K562 (cell line): ENCODE results near the gene DNMT1. TPM values are rescaled to one million over a fixed set of nuclear protein-coding genes. Genes with fewer than 3 reads are reported as not detected.
A peak's percentile ranks its signal among the peaks of the same experiment; 100 is the strongest.

ENCODE experiments used
- BMI1 ChIP-seq: fragments of 150-350 bp; IDR thresholded peaks from 2 replicates; pipeline ENCODE4 v1.6.1; 2014; ENCODE audit warnings: low read length
- E4F1 ChIP-seq: fragments of 250-450 bp; sonication (Bioruptor Pico); IDR thresholded peaks from 2 replicates; pipeline ENCODE4 v1.5.0; 2021; ENCODE audit warnings: mild to moderate bottlenecking, borderline replicate concordance
- FOXP1 ChIP-seq: sonication (generic); formaldehyde crosslinking; IDR thresholded peaks from 2 replicates; pipeline ENCODE4 v1.8.0; 2022; ENCODE audit warnings: mild to moderate bottlenecking, missing genetic modification reagents
- FOXP4 ChIP-seq: sonication (generic); formaldehyde crosslinking; IDR thresholded peaks from 2 replicates; pipeline ENCODE4 v1.8.0; 2022; ENCODE audit warnings: mild to moderate bottlenecking, missing genetic modification reagents, borderline replicate concordance
- HNRNPH1 ChIP-seq: fragments of 200-400 bp; formaldehyde crosslinking; optimal IDR thresholded peaks from 2 replicates; pipeline ENCODE3; 2017; ENCODE audit warnings: low read depth, mild to moderate bottlenecking, low read length, moderate library complexity
- IFI16 ChIP-seq: fragments of 250-450 bp; sonication (Bioruptor Pico); IDR thresholded peaks from 2 replicates; pipeline ENCODE4 v2.1.2; 2022; ENCODE audit warnings: mild to moderate bottlenecking, inconsistent platforms
- KDM5B ChIP-seq: fragments of 200-600 bp; sonication (generic); IDR thresholded peaks from 2 replicates; pipeline ENCODE4 v1.6.1; 2012; ENCODE audit warnings: low read depth, mild to moderate bottlenecking, moderate library complexity, low read length, control low read depth, inconsistent platforms; ENCODE audit not compliant: insufficient replicate concordance
- KHSRP ChIP-seq: fragments of 450-650 bp; IDR thresholded peaks from 2 replicates; pipeline ENCODE4 v1.6.1; 2017
- MBD2 ChIP-seq: sonication (generic); IDR thresholded peaks from 2 replicates; pipeline ENCODE4 v1.6.1; 2016; ENCODE audit warnings: low read depth, borderline replicate concordance
- POLR2AphosphoS5 ChIP-seq: IDR thresholded peaks from 2 replicates; pipeline ENCODE4 v1.6.1; 2011; ENCODE audit warnings: mild to moderate bottlenecking, low read depth, low read length, moderate library complexity; ENCODE audit not compliant: control insufficient read depth, insufficient read depth
- RBFOX2 ChIP-seq: fragments of 200-400 bp; formaldehyde crosslinking; IDR thresholded peaks from 2 replicates; pipeline ENCODE4 v1.6.1; 2017; ENCODE audit warnings: low read depth, mild to moderate bottlenecking, low read length, moderate library complexity
- RBM15 ChIP-seq: fragments of 200-400 bp; formaldehyde crosslinking; IDR thresholded peaks from 2 replicates; pipeline ENCODE4 v1.6.1; 2018; ENCODE audit warnings: mild to moderate bottlenecking, low read length, moderate library complexity; ENCODE audit not compliant: insufficient read depth
- RBM22 ChIP-seq: fragments of 200-400 bp; formaldehyde crosslinking; IDR thresholded peaks from 2 replicates; pipeline ENCODE4 v1.6.1; 2018; ENCODE audit warnings: low read length, low read depth; ENCODE audit not compliant: poor library complexity, severe bottlenecking
- RBM39 ChIP-seq: fragments of 200-400 bp; formaldehyde crosslinking; optimal IDR thresholded peaks from 2 replicates; pipeline ENCODE3; 2018; ENCODE audit warnings: low read depth, low read length
- RCOR1 ChIP-seq, 2 experiments: IDR thresholded peaks; 2 replicates each; pipeline ENCODE4 v1.6.1; 2012; ENCODE audit warnings: low read depth in 2 of 2, low read length in 2 of 2, borderline replicate concordance in 1 of 2, improper control_type of control experiment in 1 of 2
- TAF15 ChIP-seq: fragments of 200-400 bp; formaldehyde crosslinking; IDR thresholded peaks from 2 replicates; pipeline ENCODE4 v1.6.1; 2017; ENCODE audit warnings: mild to moderate bottlenecking, low read depth, low read length, moderate library complexity
- UBTF ChIP-seq, 2 experiments: IDR thresholded peaks; 2 replicates each; pipeline ENCODE4 v1.6.1; 2012; ENCODE audit warnings: improper control_type of control experiment in 2 of 2, low read depth in 2 of 2, low read length in 2 of 2, borderline replicate concordance in 1 of 2
- YBX1 ChIP-seq: fragments of 450-650 bp; IDR thresholded peaks from 2 replicates; pipeline ENCODE4 v1.7.1; 2016; ENCODE audit warnings: mild to moderate bottlenecking
- ZNF143 ChIP-seq: sonication (generic); formaldehyde crosslinking; IDR thresholded peaks from 2 replicates; pipeline ENCODE4 v1.9.0; 2022; ENCODE audit warnings: mild to moderate bottlenecking, missing genetic modification reagents
- ZNF707 ChIP-seq: fragments of 250-450 bp; sonication (Bioruptor Pico); conservative IDR thresholded peaks from 2 replicates; pipeline ENCODE4 v1.8.0; 2022; ENCODE audit warnings: inconsistent platforms, mild to moderate bottlenecking, moderate library complexity
- ZSCAN29 ChIP-seq: fragments of 450-650 bp; IDR thresholded peaks from 2 replicates; pipeline ENCODE4 v1.6.1; 2017
- polyA plus RNA-seq, 8 experiments: library from polyadenylated mRNA; depleted of rRNA in 4 of 8; stranded (reverse) in 5 of 8; unstranded in 3 of 8; fragments of >200 nt; fragmentation: Nextera tagmentation in 2 of 8; fragmentation: Illumina TruSeq in 1 of 8; extraction: Ambion mirVana in 2 of 8; extraction: Trizol in 1 of 8; gene quantifications; 2 replicates each; pipeline versions ENCODE4 v1.2.1 to v1.2.3, GENCODE V29; 2011 to 2014; ENCODE audit warnings: inconsistent platforms in 1 of 8, missing spikeins in 1 of 8
- total RNA-seq, 7 experiments: library from RNA; depleted of rRNA in 6 of 7; stranded (reverse); fragments of >200 nt in 6 of 7; fragmentation: Illumina TruSeq in 2 of 7; extraction: Trizol in 2 of 7; gene quantifications; 2 replicates each; pipeline versions ENCODE4 v1.2.1 to v1.2.3, GENCODE V29; 2011 to 2021; ENCODE audit warnings: low replicate concordance in 1 of 7

Gene DNMT1
- total and polyA plus RNA-seq, 9 of the 15 experiments (the other 6 are each of a cell fraction or from before 2014, with no cell fraction given), result 80.1 to 271 (median 121) TPM

DNA sequence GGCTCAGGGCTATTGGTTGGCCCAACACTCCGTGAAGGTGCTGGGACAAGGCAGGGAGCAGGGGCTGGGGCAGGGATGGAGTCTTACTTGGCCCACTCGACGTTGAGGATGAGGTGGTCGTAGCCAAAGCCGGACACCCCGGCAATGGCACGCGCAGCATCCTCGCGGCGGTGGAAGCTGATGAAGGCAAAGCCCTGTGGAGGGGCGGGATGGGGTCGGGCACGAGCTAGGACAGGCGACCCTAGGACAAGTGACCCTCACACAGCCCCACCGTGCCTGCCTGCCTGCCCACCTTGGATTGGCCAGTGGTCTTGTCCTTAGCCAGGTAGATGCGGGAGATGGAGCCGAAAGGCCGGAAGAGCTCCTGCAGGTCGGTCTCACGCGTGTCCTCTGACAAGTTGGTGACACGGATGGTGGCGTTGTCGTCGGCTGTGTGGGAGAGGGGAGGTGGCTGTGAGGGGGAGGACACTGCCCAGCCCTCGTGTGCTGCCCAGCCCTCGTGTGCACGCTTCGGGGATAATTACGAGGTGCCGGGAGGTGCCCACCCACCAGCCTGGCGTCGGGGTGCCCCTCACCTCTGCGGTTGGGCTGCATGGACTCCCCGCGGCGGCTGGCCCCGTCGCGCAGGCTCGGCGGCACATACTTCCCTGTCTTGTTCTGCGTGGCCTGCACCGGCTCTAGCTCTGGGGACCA lies 79.2 kb downstream of the DNMT1 start (continued):
- TF ChIP-seq E4F1 (CRISPR knock-in tag) (no peak), BMI1 (no peak), ZNF707 (CRISPR knock-in tag) (no peak), RCOR1 (IDR thresholded peaks at IDR 0.05; ENCODE audit: borderline replicate concordance in 1 of 2, low read depth in 2 of 2, low read length in 2 of 2) (no peak), ZNF143 (CRISPR knock-in tag) (0 out of 2 replicates have a peak, but pooled peaks have one; percentile 31), RBM22 (peak; percentile 83), RBM15 (0 out of 2 replicates have a peak, but pooled peaks have one; percentile 45), KHSRP (no peak), POLR2AphosphoS5 (peak; percentile 16; the same call in 1 of the 2 replicates), HNRNPH1 (peak; percentile 53), RBFOX2 (peak; percentile 64), UBTF (IDR thresholded peaks at IDR 0.05; ENCODE audit: borderline replicate concordance in 1 of 2, low read depth in 2 of 2, low read length in 2 of 2) (no peak), IFI16 (CRISPR knock-in tag) (no peak), FOXP4 (CRISPR knock-in tag) (peak; percentile 64; the same call in 1 of the 2 replicates), MBD2 (no peak), KDM5B (no peak), RBM39 (peak; percentile 0), FOXP1 (no peak), ZSCAN29 (no peak), YBX1 (no peak), TAF15 (0 out of 2 replicates have a peak, but pooled peaks have one; percentile 83)
